K562 (cell line): ENCODE measurements around the gene PRPF39. TPM values are rescaled to one million over a fixed set of nuclear protein-coding genes. Genes with fewer than 3 reads are reported as not detected.

Experiments
- CREM ChIP-seq: IDR thresholded peaks from 2 replicates; pipeline ENCODE4 v1.6.1; 2014; ENCODE audit warnings: antibody characterized with exemption, low read depth
- E2F4 ChIP-seq: sonication (generic); formaldehyde crosslinking; IDR thresholded peaks from 2 replicates; pipeline ENCODE4 v1.8.0; 2022; ENCODE audit warnings: mild to moderate bottlenecking, low read depth, missing genetic modification reagents
- ELF1 ChIP-seq: fragments of 200-800 bp; sonication (Bioruptor generic); IDR thresholded peaks from 2 replicates; pipeline ENCODE4 v1.6.1; 2016; ENCODE audit warnings: missing genetic modification characterization, missing compliant biosample characterization
- EWSR1 ChIP-seq: fragments of 450-650 bp; IDR thresholded peaks from 2 replicates; pipeline ENCODE4 v1.6.1; 2018; ENCODE audit warnings: borderline replicate concordance, mild to moderate bottlenecking, low read depth, moderate library complexity; ENCODE audit not compliant: partially characterized antibody
- HDAC3 ChIP-seq: fragments of 450-650 bp; IDR thresholded peaks from 2 replicates; pipeline ENCODE4 v1.6.1; 2018; ENCODE audit warnings: borderline replicate concordance, mild to moderate bottlenecking, moderate library complexity; ENCODE audit not compliant: partially characterized antibody
- HDGF ChIP-seq: fragments of 450-650 bp; IDR thresholded peaks from 2 replicates; pipeline ENCODE4 v1.6.1; 2016
- MLLT1 ChIP-seq, 2 experiments: fragments of 450-650 bp; IDR thresholded peaks; 2 replicates each; pipeline ENCODE4 v1.6.1; 2016
- NFIC ChIP-seq: fragments of 450-650 bp; IDR thresholded peaks from 2 replicates; pipeline ENCODE4 v1.6.1; 2017; ENCODE audit warnings: mild to moderate bottlenecking, inconsistent platforms
- NFIX ChIP-seq: fragments of 250-450 bp; sonication (Bioruptor Pico); IDR thresholded peaks from 2 replicates; pipeline ENCODE4 v1.4.0; 2020; ENCODE audit warnings: low read depth, mild to moderate bottlenecking, moderate library complexity
- NR2C1 ChIP-seq, 2 experiments: fragments of 450-650 bp; IDR thresholded peaks; 2 replicates each; pipeline ENCODE4 v1.6.1; 2017; ENCODE audit warnings: mild to moderate bottlenecking in 2 of 2, antibody characterized with exemption in 1 of 2, inconsistent platforms in 1 of 2, missing compliant biosample characterization in 1 of 2, missing genetic modification characterization in 1 of 2
- POLR2AphosphoS5 ChIP-seq: IDR thresholded peaks from 2 replicates; pipeline ENCODE4 v1.6.1; 2011; ENCODE audit warnings: mild to moderate bottlenecking, low read depth, low read length, moderate library complexity; ENCODE audit not compliant: control insufficient read depth, insufficient read depth
- POLR2G ChIP-seq: fragments of 200-400 bp; formaldehyde crosslinking; IDR thresholded peaks from 2 replicates; pipeline ENCODE4 v1.6.1; 2017; ENCODE audit warnings: low read depth, mild to moderate bottlenecking, antibody characterized with exemption, low read length, moderate library complexity
- PREB ChIP-seq: sonication (generic); formaldehyde crosslinking; IDR thresholded peaks from 2 replicates; pipeline ENCODE4 v1.8.1; 2023; ENCODE audit warnings: mild to moderate bottlenecking, missing genetic modification reagents
- UBTF ChIP-seq, 2 experiments: IDR thresholded peaks; 2 replicates each; pipeline ENCODE4 v1.6.1; 2012; ENCODE audit warnings: improper control_type of control experiment in 2 of 2, low read depth in 2 of 2, low read length in 2 of 2, borderline replicate concordance in 1 of 2
- USF1 ChIP-seq: sonication (generic); formaldehyde crosslinking; IDR thresholded peaks from 2 replicates; pipeline ENCODE4 v1.9.0; 2022; ENCODE audit warnings: mild to moderate bottlenecking, missing genetic modification reagents
- ZKSCAN1 ChIP-seq: fragments of 150-350 bp; IDR thresholded peaks from 2 replicates; pipeline ENCODE4 v1.6.1; 2016; ENCODE audit warnings: low read depth, low read length
- ZNF282 ChIP-seq: sonication (generic); formaldehyde crosslinking; IDR thresholded peaks from 2 replicates; pipeline ENCODE4 v1.8.1; 2023; ENCODE audit warnings: missing genetic modification reagents
- polyA plus RNA-seq, 8 experiments: library from polyadenylated mRNA; depleted of rRNA in 4 of 8; stranded (reverse) in 5 of 8; unstranded in 3 of 8; fragments of >200 nt; fragmentation: Nextera tagmentation in 2 of 8; fragmentation: Illumina TruSeq in 1 of 8; extraction: Ambion mirVana in 2 of 8; extraction: Trizol in 1 of 8; gene quantifications; 2 replicates each; pipeline versions ENCODE4 v1.2.1 to v1.2.3, GENCODE V29; 2011 to 2014; ENCODE audit warnings: inconsistent platforms in 1 of 8, missing spikeins in 1 of 8
- total RNA-seq, 7 experiments: library from RNA; depleted of rRNA in 6 of 7; stranded (reverse); fragments of >200 nt in 6 of 7; fragmentation: Illumina TruSeq in 2 of 7; extraction: Trizol in 2 of 7; gene quantifications; 2 replicates each; pipeline versions ENCODE4 v1.2.1 to v1.2.3, GENCODE V29; 2011 to 2021; ENCODE audit warnings: low replicate concordance in 1 of 7

Gene PRPF39
- total and polyA plus RNA-seq, 9 of the 15 experiments (the other 6 are each of a cell fraction or from before 2014, with no cell fraction given): 13.3 to 50.4 (median 24.8) TPM

- TF ChIP-seq ELF1 (peak; percentile 61), NFIC (0 out of 2 replicates have a peak, but pooled peaks have one; percentile 9), NFIX (no peak), PREB (CRISPR knock-in tag) (no peak), ZKSCAN1 (no peak), HDAC3 (no peak), HDGF (no peak), POLR2G (peak; percentile 72), E2F4 (CRISPR knock-in tag) (peak; percentile 73; the same call in 1 of the 2 replicates), POLR2AphosphoS5 (peak; percentile 52; the same call in 1 of the 2 replicates), ZNF282 (no peak), UBTF (IDR thresholded peaks at IDR 0.05; ENCODE audit: borderline replicate concordance in 1 of 2, low read depth in 2 of 2, low read length in 2 of 2) (no peak), NR2C1 (IDR thresholded peaks at IDR 0.05) (peak; percentile 16; the same call in 1 of the 2 replicates), NR2C1 (tag; IDR thresholded peaks at IDR 0.05) (no peak), CREM (peak; percentile 46; the same call in 1 of the 2 replicates), EWSR1 (no peak), USF1 (CRISPR knock-in tag) (no peak), MLLT1 (IDR thresholded peaks at IDR 0.05) (no peak)
These were observed 51.9 kb downstream of the PRPF39 start, which contains the start of gene FANCM (continued) for GRCh38 chr14:45135659-45136395.
